ENCODE data around the gene FOXO3. TPM values are rescaled to one million over a fixed set of nuclear protein-coding genes. Genes with fewer than 3 reads are reported as not detected.

The FOXO3 gene
- total and polyA plus RNA-seq, 2 of the 8 experiments (the other 6 are each of a cell fraction or from before 2014, with no cell fraction given): 13.1 to 19.3 TPM

DNA sequence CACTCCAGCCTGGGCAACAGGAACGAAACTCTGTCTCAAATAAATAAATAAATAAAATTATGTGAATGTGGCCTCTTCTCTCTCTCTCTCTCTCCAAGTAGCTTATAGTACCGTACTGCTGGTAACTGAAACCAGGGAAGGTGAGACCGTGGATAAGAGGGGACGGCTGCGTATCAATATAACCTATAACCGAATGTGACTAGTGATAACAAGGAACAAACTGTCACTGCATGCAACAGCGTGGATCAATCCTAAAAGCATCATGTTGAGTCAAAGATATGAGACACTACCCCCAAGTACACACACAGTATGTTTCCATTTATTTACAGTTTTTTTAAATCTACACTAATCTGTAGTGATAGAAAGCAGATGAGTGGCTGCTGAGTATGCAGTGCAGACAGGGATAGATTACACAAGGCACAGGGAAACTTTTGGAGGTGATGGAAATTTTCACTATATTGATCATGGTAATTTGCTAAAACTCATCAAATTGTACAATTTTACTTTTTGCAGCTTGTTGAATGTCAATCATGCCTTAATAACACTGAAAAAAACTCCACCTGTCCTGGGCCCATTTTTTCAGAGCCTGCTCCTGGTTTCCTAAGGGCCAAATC lies 166.1 kb downstream of the FOXO3 start:
- no peak overlapping the region for H2BK12ac ChIP-seq (ENCODE audit: low read depth, low read length)
- no peak overlapping the region for H4K8ac ChIP-seq (ENCODE audit: extremely low read depth, insufficient read depth, low read length)
- no peaks in the 10 kb centered on the region for H3K79me2 ChIP-seq (ENCODE audit: control insufficient read depth in 1 of 2, insufficient read depth in 2 of 2, low read length in 2 of 2)
- DNase-seq (ENCODE audit: low read depth in 1 of 2, low spot score in 2 of 2) (no peak), FAIRE-seq (no peak)
- no peak overlapping the region for H3K23ac ChIP-seq (ENCODE audit: insufficient read length)
- ChIA-PET CTCF (ENCODE audit: partially characterized antibody) (interaction anchor here (1.8 kb wide), 1 partner anchor 10 kb away, joined by 3 read pairs; no protein-coding TSS in a partner anchor), POLR2A (ENCODE audit: partially characterized antibody) (no interaction called here)
- H4K91ac ChIP-seq (replicated peaks; ENCODE audit: insufficient read length, low read length): no peak overlapping the region
- H2BK120ac ChIP-seq (replicated peaks; ENCODE audit: low read depth, low read length): no peak overlapping the region
- H3K18ac ChIP-seq (ENCODE audit: extremely low read depth, low read length): no peak overlapping the region
- H2AK5ac ChIP-seq (ENCODE audit: low read depth, low read length): no peak overlapping the region
- H3K14ac ChIP-seq (ENCODE audit: insufficient read length): no peak overlapping the region
- no peaks in the 10 kb centered on the region for H4K20me1 ChIP-seq (replicated peaks in 1 of 2; ENCODE audit: control insufficient read depth in 1 of 2, insufficient read depth in 2 of 2, low read length in 2 of 2)
- no peak overlapping the region for H3K27ac ChIP-seq (ENCODE audit: low read depth, low read length)
- H3K4me3 ChIP-seq (ENCODE audit: extremely low read depth in 1 of 4, insufficient read depth in 2 of 4, low read depth in 3 of 4, low read length in 4 of 4): no peak overlapping the region
- no peaks in the 10 kb centered on the region for H3K23me2 ChIP-seq (ENCODE audit: low read depth, low read length)
- H3K9ac ChIP-seq (replicated peaks in 1 of 4; ENCODE audit: extremely low read depth in 1 of 4, low read depth in 3 of 4, low read length in 3 of 4): no peak overlapping the region
- 0 out of 7 replicates have a peak, but pooled peaks cover 0 to 4% (median 0%) of the 10 kb centered on the region in 4 experiments for H3K27me3 ChIP-seq (replicated peaks in 1 of 4; ENCODE audit: control insufficient read depth in 3 of 4, extremely low read depth in 1 of 4, insufficient read depth in 3 of 4, low read length in 3 of 4)
- H2BK20ac ChIP-seq (ENCODE audit: low read length): no peak overlapping the region
- 96% methylated on average over 7 of the region's 7 CpGs; no CpG with 5 or more reads in 1 of the 2 experiments for whole genome bisulfite sequencing, 2 experiments (ENCODE audit: extremely low coverage in 1 of 2, insufficient coverage in 1 of 2, insufficient read length in 1 of 2, insufficient replicate concordance in 2 of 2, low coverage in 1 of 2, low lambda C conversion rate in 2 of 2, missing lambda C conversion rate in 1 of 2)
- H2BK15ac ChIP-seq (ENCODE audit: low read length): no peak overlapping the region
- TF ChIP-seq SUZ12 (IDR thresholded peaks at IDR 0.05; ENCODE audit: low read length): no peak
- no peak for TF ChIP-seq JUN (IDR thresholded peaks at IDR 0.05; ENCODE audit: low read depth, low read length)
- no peak for TF ChIP-seq TBP (IDR thresholded peaks at IDR 0.05; ENCODE audit: low read depth, low read length)
- TF ChIP-seq, protein P1, sequence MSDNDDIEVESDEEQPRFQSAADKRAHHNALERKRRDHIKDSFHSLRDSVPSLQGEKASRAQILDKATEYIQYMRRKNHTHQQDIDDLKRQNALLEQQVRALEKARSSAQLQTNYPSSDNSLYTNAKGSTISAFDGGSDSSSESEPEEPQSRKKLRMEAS (IDR thresholded peaks at IDR 0.05): no peak
- TF ChIP-seq SRF (IDR thresholded peaks at IDR 0.05; ENCODE audit: low read depth, low read length): no peak
- TF ChIP-seq SAP30 (IDR thresholded peaks at IDR 0.05; ENCODE audit: insufficient read depth, insufficient replicate concordance, low read length): no peak
- TF ChIP-seq BCL11A (IDR thresholded peaks at IDR 0.05; ENCODE audit: low read depth in 2 of 2, low read length in 2 of 2): no peak
- no peak overlapping the region for H2BK5ac ChIP-seq (ENCODE audit: low read depth, low read length)
- H3K9me3 ChIP-seq (ENCODE audit: insufficient read depth in 2 of 2, low read depth in 1 of 2, low read length in 1 of 2): peaks cover 0 to 9% of the 10 kb centered on the region in 2 experiments; a peak in 1 of 4 replicates
- H3K4me2 ChIP-seq (ENCODE audit: insufficient read depth in 1 of 2, low read depth in 2 of 2, low read length in 2 of 2): no peak overlapping the region
- H3K4me1 ChIP-seq (replicated peaks in 1 of 4; ENCODE audit: control insufficient read depth in 3 of 4, insufficient read depth in 4 of 4, low read length in 3 of 4): peaks cover 4 to 13% (median 7%) of the 10 kb centered on the region in 4 experiments; a peak in 6 of 7 replicates
- H3K36me3 ChIP-seq (ENCODE audit: control insufficient read depth in 2 of 4, insufficient read depth in 4 of 4, low read length in 3 of 4): no peaks in the 10 kb centered on the region
- H3K79me1 ChIP-seq (ENCODE audit: low read depth, low read length): no peaks in the 10 kb centered on the region
- no peak overlapping the region for H3K4ac ChIP-seq (replicated peaks; ENCODE audit: insufficient read length, low read depth, low read length)
- H3K56ac ChIP-seq (replicated peaks; ENCODE audit: insufficient read length, low read depth, low read length): no peak overlapping the region
- H2AFZ ChIP-seq (ENCODE audit: low read length): no peak overlapping the region
- no peak overlapping the region for H4K5ac ChIP-seq (ENCODE audit: insufficient read length, low read depth, low read length)
